SJCRH30 (cell line): Measurements from ENCODE around the gene PAEP. TPM values are rescaled to one million over a fixed set of nuclear protein-coding genes. Genes with fewer than 3 reads are reported as not detected.
"Not testable (repeated sequence)": the region's sequence is repeated elsewhere in the genome, so short reads cannot be mapped to it uniquely, and the experiment has no call there.

Experiments used
- DNase-seq, 2 experiments: peaks; one replicate each; pipeline ENCODE4 v3.0.0-alpha.2; 2015 to 2020
- H3K27ac ChIP-seq: fragments of 250-450 bp; sonication (Bioruptor Pico); 2 replicates; pipeline ENCODE4 v1.5.1; 2020; ENCODE audit warnings: mild to moderate bottlenecking, moderate library complexity
- H3K27me3 ChIP-seq: fragments of 250-450 bp; sonication (Bioruptor Pico); 2 replicates; pipeline ENCODE4 v1.5.1; 2020; ENCODE audit warnings: mild to moderate bottlenecking, moderate library complexity
- H3K36me3 ChIP-seq: fragments of 250-450 bp; sonication (Bioruptor Pico); 2 replicates; pipeline ENCODE4 v1.5.1; 2020; ENCODE audit warnings: mild to moderate bottlenecking, moderate library complexity
- H3K4me1 ChIP-seq: fragments of 250-450 bp; sonication (Bioruptor Pico); 2 replicates; pipeline ENCODE4 v1.5.1; 2020; ENCODE audit warnings: mild to moderate bottlenecking, moderate library complexity
- H3K4me3 ChIP-seq: fragments of 250-450 bp; sonication (Bioruptor Pico); 2 replicates; pipeline ENCODE4 v1.5.1; 2020; ENCODE audit warnings: mild to moderate bottlenecking, moderate library complexity
- H3K9me3 ChIP-seq: fragments of 250-450 bp; sonication (Bioruptor Pico); replicated peaks from 2 replicates; pipeline ENCODE4 v1.5.1; 2020; ENCODE audit warnings: mild to moderate bottlenecking, moderate library complexity
- total RNA-seq: library from RNA; depleted of rRNA; stranded (reverse); fragments of >200 nt; shearing (Covaris generic); gene quantifications from 2 replicates; pipeline ENCODE4 v1.2.3, GENCODE V29; 2014

PAEP gene
- total RNA-seq, 1 experiment from 2014 or later, result not detected

GRCh38 chr9:135534826-135535225, 26.7 kb upstream of the PAEP start:
- H3K27me3 ChIP-seq, result peaks cover 12% of the 10 kb centered on the region

GRCh38 chr9:135535631-135536030, 25.9 kb upstream of the PAEP start:
- DNase-seq, H3K27me3 ChIP-seq, H3K27ac ChIP-seq, H3K36me3 ChIP-seq, H3K4me3 ChIP-seq, H3K4me1 ChIP-seq, H3K9me3 ChIP-seq: not testable (repeated sequence)

More at GRCh38 chr9:135534826-135535225, 26.7 kb upstream of the PAEP start:
- not testable (repeated sequence) for H3K36me3 ChIP-seq, H3K9me3 ChIP-seq, H3K4me3 ChIP-seq, DNase-seq, H3K4me1 ChIP-seq, H3K27ac ChIP-seq

GRCh38 chr9:135536216-135536615, 25.3 kb upstream of the PAEP start:
- no peak overlapping the region for H3K4me3 ChIP-seq
- no peaks in the 10 kb centered on the region for H3K36me3 ChIP-seq
- H3K9me3 ChIP-seq, result no peaks in the 10 kb centered on the region
- no peaks in the 10 kb centered on the region for H3K4me1 ChIP-seq
- no peak for DNase-seq
- no peak overlapping the region for H3K27ac ChIP-seq
- H3K27me3 ChIP-seq, result peaks cover 6% of the 10 kb centered on the region; the same call in 1 of the 2 replicates

DNA sequence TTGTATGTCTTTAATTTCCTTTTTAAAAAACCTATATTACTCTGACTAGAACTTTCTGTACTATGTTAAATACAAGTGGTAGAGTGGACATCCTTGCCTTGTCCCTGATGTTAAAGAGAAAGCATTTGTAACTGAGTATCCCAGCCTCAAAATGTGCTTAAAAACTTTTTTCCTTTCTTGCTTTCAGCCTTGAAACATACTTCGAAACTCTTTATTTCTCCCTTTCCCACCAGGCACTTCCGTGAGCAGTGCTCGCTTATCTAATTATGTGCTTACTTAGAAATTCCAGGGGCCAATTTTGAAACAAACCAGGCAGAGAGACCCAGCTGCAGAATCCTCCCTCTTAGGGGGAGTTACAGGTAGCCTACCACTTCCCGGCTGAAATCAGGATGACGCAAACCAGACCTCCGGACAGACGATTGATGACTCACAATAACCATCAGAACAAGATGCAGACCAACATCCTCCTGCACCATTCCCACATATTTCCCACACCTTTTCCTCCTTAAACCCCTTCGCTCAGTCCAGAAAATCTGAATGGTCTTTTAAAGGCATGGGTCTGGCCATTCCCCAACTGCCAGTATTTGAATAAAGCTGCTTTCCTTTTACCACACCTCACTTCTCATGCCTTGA, 18.2 kb upstream of the PAEP start:
- not testable (repeated sequence) for H3K27ac ChIP-seq, H3K4me1 ChIP-seq, H3K4me3 ChIP-seq, H3K36me3 ChIP-seq, H3K9me3 ChIP-seq, H3K27me3 ChIP-seq, DNase-seq

DNA sequence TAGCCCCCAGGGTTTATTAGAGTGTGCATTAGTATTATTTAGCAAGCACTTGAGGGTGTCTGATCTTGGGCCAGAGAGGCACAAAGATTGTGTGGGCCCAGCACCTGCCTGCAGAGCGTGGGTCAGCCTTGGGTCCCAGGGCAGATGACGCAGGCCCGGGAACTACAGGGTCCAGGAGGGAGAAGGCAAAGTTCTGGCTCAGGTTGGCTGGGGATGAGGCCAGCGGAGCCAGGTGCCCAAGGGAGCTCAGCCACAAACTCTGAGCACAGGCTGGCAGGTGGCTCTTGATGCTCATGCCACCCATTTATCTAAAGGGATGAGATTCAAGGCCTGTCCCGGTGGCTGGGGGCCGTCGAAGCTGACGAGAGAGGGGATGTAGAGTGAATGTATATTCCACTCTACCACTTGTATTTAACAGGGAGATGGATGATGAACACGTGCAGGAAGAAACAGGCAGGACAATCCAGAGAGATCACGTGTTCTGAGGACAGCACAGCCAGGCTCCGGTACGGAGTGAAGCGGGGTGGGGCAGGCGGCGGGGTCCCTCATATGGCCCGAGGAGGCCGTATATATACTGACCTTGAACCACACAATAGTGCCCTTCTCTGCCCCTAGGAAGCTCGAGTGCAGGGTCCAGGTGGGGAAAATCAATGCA, 16.4 kb upstream of the PAEP start:
- H3K9me3 ChIP-seq, result no peaks in the 10 kb centered on the region
- H3K27ac ChIP-seq, result no peak overlapping the region
- no peak for DNase-seq
- H3K27me3 ChIP-seq, result peaks cover 10% of the 10 kb centered on the region; the same call in 1 of the 2 replicates
- H3K4me1 ChIP-seq, result no peaks in the 10 kb centered on the region
- no peak overlapping the region for H3K4me3 ChIP-seq
- H3K36me3 ChIP-seq, result no peaks in the 10 kb centered on the region

DNA sequence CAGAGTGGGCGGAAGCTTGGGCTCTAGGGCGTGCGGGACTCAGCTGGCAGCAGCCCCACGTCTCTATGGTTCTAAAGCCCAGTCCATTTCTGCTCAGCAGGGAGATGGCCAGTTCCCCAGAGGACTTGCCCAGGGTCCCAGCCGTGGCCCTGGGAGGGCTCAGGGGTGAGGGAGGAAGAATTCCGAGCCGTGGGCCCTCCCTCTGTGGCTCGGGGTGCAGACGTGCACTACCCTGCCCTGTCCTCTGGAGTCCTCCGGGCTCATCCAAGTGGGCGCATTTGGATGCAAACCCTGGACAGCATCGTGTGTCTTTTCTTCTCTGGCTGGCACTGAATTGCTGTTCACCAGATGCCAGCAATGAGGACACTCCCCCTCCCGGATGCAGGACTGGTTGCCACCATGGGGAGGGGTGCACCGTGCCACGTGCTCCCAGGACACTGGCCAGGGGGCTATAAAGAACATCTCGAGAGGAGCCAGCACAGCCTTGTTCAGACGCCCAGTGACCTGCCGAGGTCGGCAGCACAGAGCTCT, 15.8 kb upstream of the PAEP start, which contains the start of gene OBP2A:
Gene OBP2A, plus strand, starts transcription at position 481 of the 531 bp plus-strand sequence. CDS start 55 bp downstream, outside the sequence.
- not testable (repeated sequence) for H3K36me3 ChIP-seq, H3K4me3 ChIP-seq, H3K9me3 ChIP-seq, DNase-seq, H3K4me1 ChIP-seq, H3K27ac ChIP-seq
- peaks cover 16% of the 10 kb centered on the region for H3K27me3 ChIP-seq

DNA sequence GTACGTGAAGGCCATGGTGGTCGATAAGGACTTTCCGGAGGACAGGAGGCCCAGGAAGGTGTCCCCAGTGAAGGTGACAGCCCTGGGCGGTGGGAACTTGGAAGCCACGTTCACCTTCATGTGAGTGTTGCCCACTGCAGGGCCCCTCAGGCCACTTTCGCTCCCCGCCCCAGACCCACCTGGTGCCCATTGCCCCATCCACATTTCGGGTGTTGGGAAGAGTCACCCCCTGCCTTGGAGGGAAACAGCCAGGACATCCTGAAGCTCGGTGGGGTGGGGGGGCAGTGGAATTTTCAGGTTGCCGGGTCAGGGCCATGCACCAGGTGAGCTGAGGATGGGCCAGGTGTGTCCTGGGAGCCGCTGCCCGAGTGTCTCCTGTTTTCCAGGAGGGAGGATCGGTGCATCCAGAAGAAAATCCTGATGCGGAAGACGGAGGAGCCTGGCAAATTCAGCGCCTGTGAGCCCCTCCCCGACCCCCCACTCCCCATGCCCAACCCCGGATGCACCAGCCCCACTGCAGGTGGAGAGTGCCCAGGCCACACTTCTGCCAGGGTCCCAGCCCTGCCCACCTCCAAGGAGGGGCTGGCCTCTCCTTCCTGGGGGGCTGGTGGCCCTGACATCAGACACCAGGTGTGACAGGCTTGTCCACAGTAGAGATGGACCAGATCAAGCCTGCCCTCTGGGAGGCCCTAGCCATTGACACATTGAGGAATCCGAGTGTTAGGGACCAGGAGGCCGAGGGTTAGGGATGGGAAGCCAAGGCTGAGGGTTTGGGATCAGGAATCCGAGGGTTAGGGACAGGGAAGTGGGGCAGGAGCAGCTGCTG, 14.6 kb upstream of the PAEP start:
- not testable (repeated sequence) for H3K36me3 ChIP-seq, DNase-seq, H3K9me3 ChIP-seq, H3K27ac ChIP-seq, H3K4me3 ChIP-seq, H3K4me1 ChIP-seq
- peaks cover 21% of the 10 kb centered on the region for H3K27me3 ChIP-seq

- Histone ChIP-seq H3K9me3 (no peaks in the 10 kb centered on the region), H3K36me3 (no peaks in the 10 kb centered on the region), H3K4me1 (no peaks in the 10 kb centered on the region), H3K27me3 (peaks cover 21% of the 10 kb centered on the region), H3K27ac (no peak overlapping the region), H3K4me3 (no peak overlapping the region)
- no peak for DNase-seq
Observed at GRCh38 chr9:135547756-135548736, 13.5 kb upstream of the PAEP start.

DNA sequence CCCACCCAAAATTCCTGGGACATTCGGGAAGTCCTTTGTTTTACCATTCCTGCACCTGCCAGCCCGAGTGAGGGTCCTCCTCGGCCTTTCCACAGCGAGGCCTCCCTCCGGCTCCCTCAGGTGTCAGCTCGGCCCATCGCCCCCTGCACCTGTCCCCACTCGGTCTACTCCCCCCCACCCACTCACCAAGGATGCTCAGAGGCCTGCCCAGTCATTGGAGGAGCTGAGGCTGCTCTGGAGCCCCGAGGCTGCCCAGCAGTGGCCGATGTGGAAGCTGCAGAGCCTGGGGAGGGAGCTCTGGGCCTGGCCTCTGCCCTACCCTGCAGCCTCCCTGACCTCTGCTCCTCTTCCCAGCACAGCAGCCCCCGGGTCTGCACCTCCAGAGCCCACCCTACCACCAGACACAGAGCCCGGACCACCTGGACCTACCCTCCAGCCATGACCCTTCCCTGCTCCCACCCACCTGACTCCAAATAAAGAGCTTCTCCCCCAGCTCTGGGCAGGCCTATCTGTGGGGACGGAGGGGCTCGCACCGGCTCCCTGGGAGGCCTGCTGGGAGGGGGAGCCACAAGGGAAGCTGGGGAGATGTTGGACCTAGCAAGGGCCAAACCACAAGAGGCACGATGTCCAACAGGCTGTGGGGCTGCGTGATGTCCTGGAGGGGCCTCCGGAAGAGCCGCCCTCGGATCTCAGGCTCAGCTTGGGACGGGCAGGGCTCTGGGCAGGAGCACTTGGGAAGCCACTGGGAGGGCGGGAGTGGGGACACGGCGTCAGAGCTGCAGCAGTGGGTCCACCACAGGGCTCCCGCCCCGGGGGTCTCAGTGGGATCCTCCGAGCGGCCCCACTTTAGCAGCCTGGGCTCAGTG, 11.8 kb upstream of the PAEP start:
- not testable (repeated sequence) for H3K4me1 ChIP-seq, DNase-seq, H3K9me3 ChIP-seq, H3K27ac ChIP-seq, H3K4me3 ChIP-seq, H3K36me3 ChIP-seq
- peaks cover 21% of the 10 kb centered on the region for H3K27me3 ChIP-seq

GRCh38 chr9:135550344-135550918, 11.1 kb upstream of the PAEP start:
- H3K36me3 ChIP-seq, result no peaks in the 10 kb centered on the region

GRCh38 chr9:135551031-135551430, 10.5 kb upstream of the PAEP start:
- Histone ChIP-seq H3K4me3 (no peak overlapping the region), H3K27me3 (peaks cover 29% of the 10 kb centered on the region), H3K36me3 (no peaks in the 10 kb centered on the region), H3K9me3 (no peaks in the 10 kb centered on the region), H3K4me1 (no peaks in the 10 kb centered on the region), H3K27ac (no peak overlapping the region)
- DNase-seq, result peak in 1 of 2 experiments; percentile 21

More at GRCh38 chr9:135550344-135550918, 11.1 kb upstream of the PAEP start:
- Histone ChIP-seq H3K4me3 (no peak overlapping the region), H3K9me3 (no peaks in the 10 kb centered on the region), H3K27me3 (peaks cover 28% of the 10 kb centered on the region), H3K27ac (no peak overlapping the region), H3K4me1 (no peaks in the 10 kb centered on the region)
- DNase-seq, result no peak

DNA sequence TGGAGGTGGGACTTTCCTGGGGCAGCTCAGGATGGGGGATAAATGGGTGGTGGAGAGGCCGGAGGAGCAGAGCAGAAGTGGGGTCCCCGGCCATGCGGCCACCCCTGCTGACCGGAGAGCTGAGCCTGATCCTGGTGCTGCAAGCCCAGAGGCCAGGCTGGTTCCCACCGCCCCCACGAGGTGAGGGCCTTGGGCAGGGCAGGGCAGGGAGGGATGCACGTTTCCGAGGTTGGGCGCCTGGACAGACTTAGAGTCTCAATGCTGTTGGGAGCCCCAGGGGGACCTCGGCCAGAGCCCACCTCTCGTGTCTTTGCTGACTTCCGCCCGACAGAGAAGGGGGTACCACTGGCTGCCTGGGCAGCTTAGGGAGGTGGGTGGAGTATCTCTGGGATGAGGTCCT, 10.1 kb upstream of the PAEP start:
- no peak for DNase-seq
- Histone ChIP-seq H3K4me3 (no peak overlapping the region), H3K27me3 (peaks cover 29% of the 10 kb centered on the region), H3K9me3 (no peaks in the 10 kb centered on the region), H3K36me3 (no peaks in the 10 kb centered on the region), H3K4me1 (no peaks in the 10 kb centered on the region), H3K27ac (no peak overlapping the region)
